ENCODE results near the gene ASAP3. TPM values are rescaled to one million over a fixed set of nuclear protein-coding genes. Genes with fewer than 3 reads are reported as not detected.
A peak's percentile ranks its signal among the peaks of the same experiment; 100 is the strongest.

The ASAP3 gene
- polyA plus RNA-seq, 2 of the 4 experiments (the other 2 are of a cell fraction), result 4.0 to 5.2 TPM

DNA sequence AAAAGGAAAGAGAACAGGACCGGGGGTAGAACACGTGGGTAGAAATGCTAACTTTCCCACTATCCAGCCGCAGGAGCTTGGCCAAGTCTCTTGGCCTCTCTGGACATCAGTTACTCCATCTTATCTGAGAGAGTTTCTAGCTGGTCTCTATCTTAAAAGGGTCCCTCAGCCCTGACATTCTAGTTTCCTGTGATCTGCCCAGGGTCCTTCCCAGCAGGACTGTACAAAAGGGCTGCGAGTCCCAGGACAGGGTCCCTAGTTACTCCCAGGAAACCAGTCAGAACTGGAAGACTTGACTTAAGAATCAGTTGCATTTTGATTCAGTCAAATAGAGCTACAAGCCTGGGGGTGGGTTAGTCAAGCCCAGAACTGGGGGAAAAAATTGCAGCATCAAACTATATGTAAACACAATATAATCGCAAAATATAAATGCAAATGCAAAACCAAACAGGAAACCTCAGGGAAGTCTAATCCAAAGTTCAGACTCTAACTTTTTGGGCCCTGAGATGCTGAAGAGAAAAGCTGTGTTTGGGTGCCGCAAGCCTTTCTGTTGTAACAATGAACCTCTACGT, 2.9 kb downstream of the ASAP3 start:
- H3K4me3 ChIP-seq, result no peak overlapping the region
- H3K9me3 ChIP-seq, result no peaks in the 10 kb centered on the region
- ChIA-PET POLR2A (no interaction called here), CTCF (interaction anchor here (1.4 kb wide), 1 partner anchor 16 kb away, joined by 5 read pairs; no protein-coding TSS in a partner anchor)
- 90% methylated on average over 7 of the region's 7 CpGs for WGBS (ENCODE audit: missing lambda C conversion rate)
- peaks cover 18% of the 10 kb centered on the region for H3K4me1 ChIP-seq
- H3K27ac ChIP-seq, result no peak overlapping the region
- FAIRE-seq (no peak), DNase-seq (ENCODE audit: low read depth in 1 of 2, low spot score in 1 of 2) (no peak), ATAC-seq (no peak)
- no peak overlapping the region for H3K4me2 ChIP-seq
- TF ChIP-seq CBX2 (IDR thresholded peaks at IDR 0.05; ENCODE audit: borderline replicate concordance, low read depth) (no peak), JUN (IDR thresholded peaks at IDR 0.05) (no peak)

GRCh38 chr1:23480187-23481025, 3.6 kb downstream of the ASAP3 start:
- ATAC-seq (no peak), FAIRE-seq (no peak), DNase-seq (ENCODE audit: low read depth in 1 of 2, low spot score in 1 of 2) (no peak)
- no peak overlapping the region for H3K27ac ChIP-seq
- ChIA-PET CTCF (no interaction called here), POLR2A (no interaction called here)
- no peak overlapping the region for H3K4me3 ChIP-seq
- H3K4me2 ChIP-seq, result no peak overlapping the region
- H3K4me1 ChIP-seq, result peaks cover 18% of the 10 kb centered on the region
- no peaks in the 10 kb centered on the region for H3K9me3 ChIP-seq
- TF ChIP-seq NPAS2 (CRISPR knock-in tag; IDR thresholded peaks at IDR 0.05; ENCODE audit: borderline replicate concordance), result no peak
- no peak for TF ChIP-seq EP300 (IDR thresholded peaks at IDR 0.05)
- TF ChIP-seq HOXA7 (CRISPR knock-in tag; IDR thresholded peaks at IDR 0.05), result no peak
- no peak for TF ChIP-seq HEYL (CRISPR knock-in tag; IDR thresholded peaks at IDR 0.05)
- TF ChIP-seq FOSL2 (IDR thresholded peaks at IDR 0.05), result no peak
- no peak for TF ChIP-seq FOSL2 (CRISPR knock-in tag; IDR thresholded peaks at IDR 0.05)
- no peak for TF ChIP-seq MYC (IDR thresholded peaks at IDR 0.05; ENCODE audit: borderline replicate concordance, low read length)
- no peak for TF ChIP-seq RNF2 (IDR thresholded peaks at IDR 0.05; ENCODE audit: borderline replicate concordance, low read depth)
- TF ChIP-seq ZC3H11A (IDR thresholded peaks at IDR 0.05), result no peak
- TF ChIP-seq, protein P1, sequence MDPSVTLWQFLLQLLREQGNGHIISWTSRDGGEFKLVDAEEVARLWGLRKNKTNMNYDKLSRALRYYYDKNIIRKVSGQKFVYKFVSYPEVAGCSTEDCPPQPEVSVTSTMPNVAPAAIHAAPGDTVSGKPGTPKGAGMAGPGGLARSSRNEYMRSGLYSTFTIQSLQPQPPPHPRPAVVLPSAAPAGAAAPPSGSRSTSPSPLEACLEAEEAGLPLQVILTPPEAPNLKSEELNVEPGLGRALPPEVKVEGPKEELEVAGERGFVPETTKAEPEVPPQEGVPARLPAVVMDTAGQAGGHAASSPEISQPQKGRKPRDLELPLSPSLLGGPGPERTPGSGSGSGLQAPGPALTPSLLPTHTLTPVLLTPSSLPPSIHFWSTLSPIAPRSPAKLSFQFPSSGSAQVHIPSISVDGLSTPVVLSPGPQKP (IDR thresholded peaks at IDR 0.05; ENCODE audit: low read depth, low read length), result no peak
- 74% methylated on average over 4 of the region's 4 CpGs for WGBS (ENCODE audit: missing lambda C conversion rate)

DNA sequence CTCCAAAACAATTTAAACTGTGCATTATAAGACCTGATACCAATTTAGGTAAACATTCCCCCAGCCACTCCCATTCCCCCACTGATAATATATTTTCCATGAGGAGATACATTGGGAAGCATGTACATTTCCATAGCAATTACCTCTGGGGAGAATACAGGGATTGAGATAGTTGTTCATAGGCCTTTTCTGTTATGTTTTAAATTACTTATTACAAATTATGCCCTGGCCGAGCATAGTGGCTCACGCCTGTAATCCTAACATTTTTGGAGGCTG, 4.4 kb downstream of the ASAP3 start:
- DNase-seq (ENCODE audit: low read depth in 1 of 2, low spot score in 1 of 2) (no peak), FAIRE-seq (no peak), ATAC-seq (no peak)
- WGBS (ENCODE audit: missing lambda C conversion rate), result 89% methylated on average over 2 of the region's 2 CpGs
- ChIA-PET CTCF (interaction anchor here (0.6 kb wide), 1 partner anchor 12 kb away, joined by 5 read pairs; no protein-coding TSS in a partner anchor), POLR2A (no interaction called here)
- H3K4me3 ChIP-seq, result no peak overlapping the region
- no peaks in the 10 kb centered on the region for H3K9me3 ChIP-seq
- H3K4me2 ChIP-seq, result peak overlapping the region; percentile 48; the same call in 2 of the 3 replicates
- H3K4me1 ChIP-seq, result peaks cover 21% of the 10 kb centered on the region
- TF ChIP-seq E2F6 (IDR thresholded peaks at IDR 0.05; ENCODE audit: borderline replicate concordance, low read depth), result no peak
- H3K27ac ChIP-seq, result peak overlapping the region; percentile 19 to 45; a peak in 2 of 6 replicates

- Histone ChIP-seq H3K4me3 (no peak overlapping the region), H3K27ac (peak overlapping the region; percentile 45 to 70; a peak in 4 of 6 replicates), H3K4me1 (peaks cover 21% of the 10 kb centered on the region), H3K9me3 (no peaks in the 10 kb centered on the region), H3K4me2 (peak overlapping the region; percentile 48)
- DNase-seq (ENCODE audit: low read depth in 1 of 2, low spot score in 1 of 2) (peak in 1 of 2 experiments; percentile 50), ATAC-seq (peak in 1 of 2 experiments; percentile 64; a peak in 3 of 6 replicates), FAIRE-seq (no peak)
- ChIA-PET CTCF (interaction anchor here (0.6 to 1.0 kb wide), 2 partner anchors 11 to 18 kb away, joined by 3 to 5 read pairs; no protein-coding TSS in a partner anchor), POLR2A (no interaction called here)
- WGBS (ENCODE audit: missing lambda C conversion rate), result 54% methylated on average over 8 of the region's 9 CpGs
- TF ChIP-seq RNF2 (IDR thresholded peaks at IDR 0.05; ENCODE audit: borderline replicate concordance, low read depth) (no peak), RFX5 (IDR thresholded peaks at IDR 0.05) (no peak), ZSCAN20 (CRISPR knock-in tag; IDR thresholded peaks at IDR 0.05) (no peak), ZFP36 (IDR thresholded peaks at IDR 0.05; ENCODE audit: borderline replicate concordance, partially characterized antibody) (no peak), KDM5A (IDR thresholded peaks at IDR 0.05) (no peak), SMC3 (IDR thresholded peaks at IDR 0.05) (no peak), POLR2A (IDR thresholded peaks at IDR 0.05; ENCODE audit: low read length) (no peak), CTCF (IDR thresholded peaks at IDR 0.05) (no peak), KDM1A (IDR thresholded peaks at IDR 0.05; ENCODE audit: low read depth) (no peak), NPAS2 (CRISPR knock-in tag; IDR thresholded peaks at IDR 0.05; ENCODE audit: borderline replicate concordance) (no peak), MYC (IDR thresholded peaks at IDR 0.05; ENCODE audit: borderline replicate concordance, low read length) (no peak)
- TF ChIP-seq, protein P2, sequence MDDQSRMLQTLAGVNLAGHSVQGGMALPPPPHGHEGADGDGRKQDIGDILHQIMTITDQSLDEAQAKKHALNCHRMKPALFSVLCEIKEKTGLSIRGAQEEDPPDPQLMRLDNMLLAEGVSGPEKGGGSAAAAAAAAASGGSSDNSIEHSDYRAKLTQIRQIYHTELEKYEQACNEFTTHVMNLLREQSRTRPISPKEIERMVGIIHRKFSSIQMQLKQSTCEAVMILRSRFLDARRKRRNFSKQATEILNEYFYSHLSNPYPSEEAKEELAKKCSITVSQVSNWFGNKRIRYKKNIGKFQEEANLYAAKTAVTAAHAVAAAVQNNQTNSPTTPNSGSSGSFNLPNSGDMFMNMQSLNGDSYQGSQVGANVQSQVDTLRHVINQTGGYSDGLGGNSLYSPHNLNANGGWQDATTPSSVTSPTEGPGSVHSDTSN (IDR thresholded peaks at IDR 0.05), result no peak
- TF ChIP-seq, protein P3, sequence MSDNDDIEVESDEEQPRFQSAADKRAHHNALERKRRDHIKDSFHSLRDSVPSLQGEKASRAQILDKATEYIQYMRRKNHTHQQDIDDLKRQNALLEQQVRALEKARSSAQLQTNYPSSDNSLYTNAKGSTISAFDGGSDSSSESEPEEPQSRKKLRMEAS (IDR thresholded peaks at IDR 0.05), result no peak
These were observed 4.9 kb downstream of the ASAP3 start for GRCh38 chr1:23478896-23479665.

Measured in A549 (cell line).